ENCODE measurements around the gene EVL.

- TF ChIP-seq CTCF (IDR thresholded peaks at IDR 0.05; ENCODE audit: low read depth, low read length): no peak
- TF ChIP-seq POLR2A (IDR thresholded peaks at IDR 0.05; ENCODE audit: extremely low read depth, insufficient read length): no peak
- no peak for TF ChIP-seq MAX (IDR thresholded peaks at IDR 0.05; ENCODE audit: low read depth, low read length)
- no peak for TF ChIP-seq MYC (IDR thresholded peaks at IDR 0.05; ENCODE audit: low read depth, low read length)
Observed at GRCh38 chr14:100132161-100132902, 67.1 kb downstream of the EVL start.
